HEK293 (cell line): Measurements from ENCODE around the gene RAET1G.
A peak's percentile ranks its signal among the peaks of the same experiment; 100 is the strongest.
"Not testable (repeated sequence)": the region's sequence is repeated elsewhere in the genome, so short reads cannot be mapped to it uniquely, and the experiment has no call there.

Source experiments
- CTCF ChIA-PET: fragments of 350-600 bp; formaldehyde crosslinking; extraction: SDS; loops from one replicate; lab custom pipeline; 2021; ENCODE audit warnings: antibody characterized with exemption; lab: Yijun Ruan, JAX
- POLR2A ChIA-PET: fragments of 300-600 bp; formaldehyde crosslinking; extraction: SDS; loops from one replicate; lab custom pipeline; 2020; ENCODE audit warnings: antibody characterized with exemption, inconsistent platforms; lab: Yijun Ruan, JAX
- H3K27ac ChIP-seq: fragments of 200-500 bp; sonication (Bioruptor generic); 2 replicates; pipeline ENCODE4 v1.5.1; 2014; ENCODE audit warnings: low read depth, low read length, control low read depth, inconsistent platforms; ENCODE audit errors: extremely low read depth
- H3K36me3 ChIP-seq, 2 experiments: fragments of 200-500 bp in 1 of 2; sonication (Bioruptor generic) in 1 of 2; 1 replicate in 1 of 2; 2 replicates in 1 of 2; pipeline ENCODE4 v1.5.1; 2014 to 2017; ENCODE audit warnings: inconsistent platforms in 2 of 2, low read length in 2 of 2; ENCODE audit not compliant: control insufficient read depth in 2 of 2, insufficient read depth in 1 of 2
- H3K4me1 ChIP-seq: fragments of 200-500 bp; sonication (Bioruptor generic); 2 replicates; pipeline ENCODE4 v1.5.1; 2014; ENCODE audit warnings: mild to moderate bottlenecking, low read length, inconsistent platforms; ENCODE audit not compliant: control insufficient read depth, insufficient read depth
- H3K4me3 ChIP-seq: 2 replicates; pipeline ENCODE4 v1.5.1; 2011; ENCODE audit warnings: low read depth, mild to moderate bottlenecking, control low read depth, low read length, moderate library complexity
- H3K9me3 ChIP-seq: fragments of 200-500 bp; sonication (Bioruptor generic); 2 replicates; pipeline ENCODE4 v1.5.1; 2014; ENCODE audit warnings: low read depth, low read length, inconsistent platforms; ENCODE audit not compliant: control insufficient read depth, insufficient read depth
- BCL11A ChIP-seq: fragments of 450-650 bp; formaldehyde crosslinking; IDR thresholded peaks from 2 replicates; pipeline ENCODE4 v1.5.1; 2016; ENCODE audit warnings: low read depth, missing biosample characterization, missing genetic modification characterization
- GLIS2 ChIP-seq: fragments of 450-650 bp; formaldehyde crosslinking; IDR thresholded peaks from 2 replicates; pipeline ENCODE4 v1.5.1; 2016; ENCODE audit warnings: missing biosample characterization, missing genetic modification characterization
- PRDM1 ChIP-seq: fragments of 450-650 bp; formaldehyde crosslinking; IDR thresholded peaks from 2 replicates; pipeline ENCODE4; 2016; ENCODE audit warnings: missing biosample characterization, missing genetic modification characterization
- SALL2 ChIP-seq: fragments of 450-650 bp; formaldehyde crosslinking; IDR thresholded peaks from 2 replicates; pipeline ENCODE4 v1.5.0; 2017; ENCODE audit warnings: missing biosample characterization, mild to moderate bottlenecking, missing genetic modification characterization, borderline replicate concordance
- ZBTB21 ChIP-seq: fragments of 450-650 bp; formaldehyde crosslinking; IDR thresholded peaks from 2 replicates; pipeline ENCODE4 v1.5.1; 2017; ENCODE audit warnings: missing biosample characterization, missing genetic modification characterization
- ZNF114 ChIP-seq: fragments of 450-650 bp; formaldehyde crosslinking; IDR thresholded peaks from 2 replicates; pipeline ENCODE4 v1.5.0; 2017; ENCODE audit warnings: missing biosample characterization, missing genetic modification characterization
- ZNF558 ChIP-seq: fragments of 450-650 bp; formaldehyde crosslinking; IDR thresholded peaks from 2 replicates; pipeline ENCODE4 v1.5.1; 2016; ENCODE audit warnings: missing biosample characterization, missing genetic modification characterization
- ZNF654 ChIP-seq: fragments of 450-650 bp; formaldehyde crosslinking; IDR thresholded peaks from 2 replicates; pipeline ENCODE4 v1.5.1; 2016; ENCODE audit warnings: low read depth, missing biosample characterization, missing genetic modification characterization
- ZNF785 ChIP-seq: fragments of 450-650 bp; formaldehyde crosslinking; IDR thresholded peaks from 2 replicates; pipeline ENCODE4 v1.5.1; 2016; ENCODE audit warnings: missing biosample characterization, missing genetic modification characterization
- TF ChIP-seq, protein P1 (sequence below): fragments of 450-650 bp; formaldehyde crosslinking; IDR thresholded peaks from 2 replicates; pipeline ENCODE4 v1.5.1; 2016; ENCODE audit warnings: missing biosample characterization, missing genetic modification characterization
- TF ChIP-seq, protein P2 (sequence below): fragments of 450-650 bp; formaldehyde crosslinking; IDR thresholded peaks from 2 replicates; pipeline ENCODE4 v1.5.1; 2016; ENCODE audit warnings: missing biosample characterization, missing genetic modification characterization
- TF ChIP-seq, protein P3 (sequence below): fragments of 450-650 bp; formaldehyde crosslinking; IDR thresholded peaks from 2 replicates; pipeline ENCODE4 v1.5.1; 2016; ENCODE audit warnings: missing biosample characterization, missing genetic modification characterization, borderline replicate concordance

The RAET1G gene

DNA sequence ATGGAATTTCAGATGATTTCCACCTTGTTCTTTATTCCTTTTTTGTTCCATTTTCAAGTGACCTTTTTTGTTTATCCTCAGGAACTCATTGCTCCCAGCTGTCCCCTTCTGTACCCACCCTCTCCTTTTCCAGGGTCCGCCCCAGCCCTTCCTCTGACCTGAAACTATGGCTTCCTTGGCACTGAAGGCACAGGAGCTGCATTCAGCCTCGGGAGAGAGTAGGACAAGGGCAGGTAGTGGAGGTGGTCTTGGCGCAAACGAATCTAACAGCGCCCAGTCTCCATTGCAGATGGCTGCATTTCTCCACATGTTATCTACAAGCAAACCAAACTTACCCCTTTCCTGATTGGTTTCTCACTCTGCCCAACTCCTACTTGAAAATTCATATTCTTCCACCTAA is 10.1 kb upstream of the RAET1G start (continued):
- TF ChIP-seq, protein P1, sequence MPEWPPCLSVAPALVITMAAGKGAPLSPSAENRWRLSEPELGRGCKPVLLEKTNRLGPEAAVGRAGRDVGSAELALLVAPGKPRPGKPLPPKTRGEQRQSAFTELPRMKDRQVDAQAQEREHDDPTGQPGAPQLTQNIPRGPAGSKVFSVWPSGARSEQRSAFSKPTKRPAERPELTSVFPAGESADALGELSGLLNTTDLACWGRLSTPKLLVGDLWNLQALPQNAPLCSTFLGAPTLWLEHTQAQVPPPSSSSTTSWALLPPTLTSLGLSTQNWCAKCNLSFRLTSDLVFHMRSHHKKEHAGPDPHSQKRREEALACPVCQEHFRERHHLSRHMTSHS (tag by site-specific recombination): no peak
- TF ChIP-seq ZNF785 (tag by site-specific recombination) (no peak), ZNF114 (tag by site-specific recombination) (no peak)
- TF ChIP-seq, protein P2, sequence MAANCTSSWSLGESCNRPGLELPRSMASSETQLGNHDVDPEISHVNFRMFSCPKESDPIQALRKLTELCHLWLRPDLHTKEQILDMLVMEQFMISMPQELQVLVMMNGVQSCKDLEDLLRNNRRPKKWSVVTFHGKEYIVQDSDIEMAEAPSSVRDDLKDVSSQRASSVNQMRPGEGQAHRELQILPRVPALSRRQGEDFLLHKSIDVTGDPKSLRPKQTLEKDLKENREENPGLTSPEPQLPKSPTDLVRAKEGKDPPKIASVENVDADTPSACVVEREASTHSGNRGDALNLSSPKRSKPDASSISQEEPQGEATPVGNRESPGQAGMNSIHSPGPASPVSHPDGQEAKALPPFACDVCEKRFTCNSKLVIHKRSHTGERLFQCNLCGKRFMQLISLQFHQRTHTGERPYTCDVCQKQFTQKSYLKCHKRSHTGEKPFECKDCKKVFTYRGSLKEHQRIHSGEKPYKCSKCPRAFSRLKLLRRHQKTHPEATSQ (tag by site-specific recombination): no peak

DNA sequence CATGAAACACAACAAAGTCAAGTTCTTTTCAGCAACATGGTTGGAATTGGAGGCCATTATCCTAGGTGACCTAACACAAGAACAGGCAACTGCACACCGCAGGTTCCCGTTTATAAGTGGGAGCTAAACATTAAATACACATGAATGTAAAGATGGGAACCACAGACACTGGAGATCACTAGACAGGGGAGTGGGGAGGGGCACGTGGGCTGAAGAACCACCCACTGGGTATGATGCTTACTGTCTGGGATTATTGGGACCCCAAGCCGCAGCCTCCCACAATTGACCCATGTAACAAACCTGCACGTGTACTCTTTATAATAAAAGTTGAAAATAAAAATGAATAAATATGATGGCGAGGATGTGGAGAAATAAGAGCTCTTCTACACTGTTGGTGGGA is 8.6 kb upstream of the RAET1G start:
- H3K36me3 ChIP-seq: no peaks in the 10 kb centered on the region
- no peak overlapping the region for H3K4me3 ChIP-seq
- CTCF ChIA-PET: interaction anchor here (0.6 to 1.3 kb wide), 9 partner anchors 59 to 900 kb away, joined by 3 to 4 read pairs (median 3); no protein-coding TSS in a partner anchor
- POLR2A ChIA-PET: no interaction called here
- H3K4me1 ChIP-seq: no peaks in the 10 kb centered on the region
- H3K9me3 ChIP-seq: no peaks in the 10 kb centered on the region
- TF ChIP-seq, protein P3, sequence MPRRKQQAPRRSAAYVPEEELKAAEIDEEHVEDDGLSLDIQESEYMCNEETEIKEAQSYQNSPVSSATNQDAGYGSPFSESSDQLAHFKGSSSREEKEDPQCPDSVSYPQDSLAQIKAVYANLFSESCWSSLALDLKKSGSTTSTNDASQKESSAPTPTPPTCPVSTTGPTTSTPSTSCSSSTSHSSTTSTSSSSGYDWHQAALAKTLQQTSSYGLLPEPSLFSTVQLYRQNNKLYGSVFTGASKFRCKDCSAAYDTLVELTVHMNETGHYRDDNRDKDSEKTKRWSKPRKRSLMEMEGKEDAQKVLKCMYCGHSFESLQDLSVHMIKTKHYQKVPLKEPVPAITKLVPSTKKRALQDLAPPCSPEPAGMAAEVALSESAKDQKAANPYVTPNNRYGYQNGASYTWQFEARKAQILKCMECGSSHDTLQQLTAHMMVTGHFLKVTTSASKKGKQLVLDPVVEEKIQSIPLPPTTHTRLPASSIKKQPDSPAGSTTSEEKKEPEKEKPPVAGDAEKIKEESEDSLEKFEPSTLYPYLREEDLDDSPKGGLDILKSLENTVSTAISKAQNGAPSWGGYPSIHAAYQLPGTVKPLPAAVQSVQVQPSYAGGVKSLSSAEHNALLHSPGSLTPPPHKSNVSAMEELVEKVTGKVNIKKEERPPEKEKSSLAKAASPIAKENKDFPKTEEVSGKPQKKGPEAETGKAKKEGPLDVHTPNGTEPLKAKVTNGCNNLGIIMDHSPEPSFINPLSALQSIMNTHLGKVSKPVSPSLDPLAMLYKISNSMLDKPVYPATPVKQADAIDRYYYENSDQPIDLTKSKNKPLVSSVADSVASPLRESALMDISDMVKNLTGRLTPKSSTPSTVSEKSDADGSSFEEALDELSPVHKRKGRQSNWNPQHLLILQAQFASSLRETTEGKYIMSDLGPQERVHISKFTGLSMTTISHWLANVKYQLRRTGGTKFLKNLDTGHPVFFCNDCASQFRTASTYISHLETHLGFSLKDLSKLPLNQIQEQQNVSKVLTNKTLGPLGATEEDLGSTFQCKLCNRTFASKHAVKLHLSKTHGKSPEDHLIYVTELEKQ: no peak
- TF ChIP-seq SALL2 (no peak), BCL11A (tag by site-specific recombination) (no peak), GLIS2 (no peak), ZNF558 (tag by site-specific recombination) (no peak)
- no peak overlapping the region for H3K27ac ChIP-seq

DNA sequence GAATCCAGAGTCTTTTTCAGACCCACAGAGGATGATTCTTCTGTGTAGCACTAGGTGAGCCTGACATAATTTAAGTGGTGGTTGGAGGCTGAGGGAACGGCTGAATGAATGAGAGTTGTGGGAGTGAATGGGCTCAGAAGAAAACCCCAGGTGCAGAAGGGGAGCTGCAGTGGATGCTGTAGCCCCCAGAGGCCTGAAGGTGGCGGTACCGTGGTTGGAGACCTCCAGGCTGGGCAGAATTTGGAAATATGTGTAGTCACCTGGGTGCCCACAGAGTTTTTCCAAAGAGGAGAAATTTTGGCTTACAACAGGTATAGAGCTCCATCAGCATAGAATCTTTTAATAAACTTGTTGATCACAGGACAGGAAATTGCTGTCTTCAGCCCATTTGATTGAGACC is 6.5 kb upstream of the RAET1G start:
- Histone ChIP-seq H3K36me3 (no peaks in the 10 kb centered on the region), H3K27ac (no peak overlapping the region), H3K9me3 (no peaks in the 10 kb centered on the region)
- TF ChIP-seq ZBTB21 (tag by site-specific recombination): no peak
- peak; percentile 41 for TF ChIP-seq ZNF654 (tag by site-specific recombination)
- TF ChIP-seq PRDM1 (tag by site-specific recombination): peak; percentile 48
- TF ChIP-seq, all 188 proteins: peak for 2
- ChIA-PET POLR2A (no interaction called here), CTCF (interaction anchor here (0.6 to 2.6 kb wide), 20 partner anchors 48 to 652 kb away, joined by 3 to 14 read pairs (median 4); no protein-coding TSS in a partner anchor)
- no peak overlapping the region for H3K4me3 ChIP-seq
- no peaks in the 10 kb centered on the region for H3K4me1 ChIP-seq

DNA sequence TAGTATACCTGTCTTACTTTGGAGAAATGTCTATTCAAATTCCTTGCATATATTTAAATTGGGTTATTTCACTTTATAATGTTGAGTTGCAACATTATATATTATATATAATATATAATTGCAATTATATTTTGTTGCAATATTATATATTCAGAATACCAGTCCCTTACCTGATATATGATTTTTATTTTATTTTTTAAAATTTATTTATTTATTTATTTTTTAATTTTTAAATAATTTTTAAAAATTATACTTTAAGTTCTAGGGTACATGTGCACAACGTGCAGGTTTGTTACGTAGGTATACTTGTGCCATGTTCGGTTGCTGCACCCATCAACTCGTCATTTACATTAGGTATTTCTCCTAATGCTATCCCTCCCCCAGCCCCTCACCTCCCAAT is 4.1 kb upstream of the RAET1G start:
- H3K9me3 ChIP-seq, H3K27ac ChIP-seq, H3K4me3 ChIP-seq, H3K4me1 ChIP-seq, H3K36me3 ChIP-seq, POLR2A ChIA-PET: not testable (repeated sequence)
- CTCF ChIA-PET: interaction anchor here (0.8 to 1.3 kb wide), 7 partner anchors 57 to 428 kb away, joined by 3 to 15 read pairs (median 4); no protein-coding TSS in a partner anchor
